Mammary epithelial cell (primary cell): ENCODE data around the gene FGF4.

Experiments
- EZH2 ChIP-seq: IDR thresholded peaks from 2 replicates; pipeline ENCODE4 v1.6.1; 2012; ENCODE audit warnings: low read length, inconsistent platforms, borderline replicate concordance
- TF ChIP-seq, protein P1 (sequence below), 2 donors: IDR thresholded peaks in 1 of 2; conservative IDR thresholded peaks in 1 of 2; 2 replicates each; pipeline ENCODE4 v1.5.1; 2011 to 2012; ENCODE audit warnings: inconsistent platforms in 2 of 2, low read length in 2 of 2, mild to moderate bottlenecking in 2 of 2, control low read depth in 1 of 2, low read depth in 1 of 2; ENCODE audit not compliant: insufficient read depth in 1 of 2; ENCODE audit errors: extremely low read depth in 1 of 2

DNA sequence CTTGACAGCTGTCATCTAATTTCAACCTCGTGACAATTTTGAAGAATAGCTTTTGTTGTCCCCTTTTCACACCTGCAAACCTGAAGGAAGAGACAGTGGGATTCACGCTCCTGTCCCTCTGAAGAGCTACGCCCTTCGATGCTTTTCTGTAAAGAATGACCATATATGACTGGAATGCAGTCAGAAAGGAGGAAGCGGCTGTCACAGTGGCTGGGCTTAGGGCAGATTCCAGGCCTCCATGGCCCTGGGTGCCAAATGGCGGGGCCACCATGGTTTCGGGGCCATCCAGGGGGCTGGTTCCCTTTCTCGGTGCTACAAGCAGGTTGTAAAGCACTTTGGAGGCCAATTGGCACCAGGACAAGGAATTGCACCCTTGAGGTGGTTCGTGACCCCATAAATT is 49.1 kb downstream of the FGF4 start:
- TF ChIP-seq, protein P1, sequence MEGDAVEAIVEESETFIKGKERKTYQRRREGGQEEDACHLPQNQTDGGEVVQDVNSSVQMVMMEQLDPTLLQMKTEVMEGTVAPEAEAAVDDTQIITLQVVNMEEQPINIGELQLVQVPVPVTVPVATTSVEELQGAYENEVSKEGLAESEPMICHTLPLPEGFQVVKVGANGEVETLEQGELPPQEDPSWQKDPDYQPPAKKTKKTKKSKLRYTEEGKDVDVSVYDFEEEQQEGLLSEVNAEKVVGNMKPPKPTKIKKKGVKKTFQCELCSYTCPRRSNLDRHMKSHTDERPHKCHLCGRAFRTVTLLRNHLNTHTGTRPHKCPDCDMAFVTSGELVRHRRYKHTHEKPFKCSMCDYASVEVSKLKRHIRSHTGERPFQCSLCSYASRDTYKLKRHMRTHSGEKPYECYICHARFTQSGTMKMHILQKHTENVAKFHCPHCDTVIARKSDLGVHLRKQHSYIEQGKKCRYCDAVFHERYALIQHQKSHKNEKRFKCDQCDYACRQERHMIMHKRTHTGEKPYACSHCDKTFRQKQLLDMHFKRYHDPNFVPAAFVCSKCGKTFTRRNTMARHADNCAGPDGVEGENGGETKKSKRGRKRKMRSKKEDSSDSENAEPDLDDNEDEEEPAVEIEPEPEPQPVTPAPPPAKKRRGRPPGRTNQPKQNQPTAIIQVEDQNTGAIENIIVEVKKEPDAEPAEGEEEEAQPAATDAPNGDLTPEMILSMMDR (conservative IDR thresholded peaks at IDR 0.05 in 1 of 2, IDR thresholded peaks at IDR 0.05 in 1 of 2; ENCODE audit: extremely low read depth in 1 of 2, insufficient read depth in 1 of 2, low read depth in 1 of 2, low read length in 2 of 2) = no peak
- no peak for TF ChIP-seq EZH2
